22Rv1 (cell line): Measurements from ENCODE around the gene ARSK.

ENCODE experiments used
- ZFX ChIP-seq: fragments of 450-650 bp; IDR thresholded peaks from 2 replicates; pipeline ENCODE4 v1.6.1; 2017; ENCODE audit warnings: antibody characterized with exemption, borderline replicate concordance
- TF ChIP-seq, protein P1 (sequence below): fragments of 450-650 bp; IDR thresholded peaks from 2 replicates; pipeline ENCODE4 v1.5.1; 2017; ENCODE audit warnings: mild to moderate bottlenecking

DNA sequence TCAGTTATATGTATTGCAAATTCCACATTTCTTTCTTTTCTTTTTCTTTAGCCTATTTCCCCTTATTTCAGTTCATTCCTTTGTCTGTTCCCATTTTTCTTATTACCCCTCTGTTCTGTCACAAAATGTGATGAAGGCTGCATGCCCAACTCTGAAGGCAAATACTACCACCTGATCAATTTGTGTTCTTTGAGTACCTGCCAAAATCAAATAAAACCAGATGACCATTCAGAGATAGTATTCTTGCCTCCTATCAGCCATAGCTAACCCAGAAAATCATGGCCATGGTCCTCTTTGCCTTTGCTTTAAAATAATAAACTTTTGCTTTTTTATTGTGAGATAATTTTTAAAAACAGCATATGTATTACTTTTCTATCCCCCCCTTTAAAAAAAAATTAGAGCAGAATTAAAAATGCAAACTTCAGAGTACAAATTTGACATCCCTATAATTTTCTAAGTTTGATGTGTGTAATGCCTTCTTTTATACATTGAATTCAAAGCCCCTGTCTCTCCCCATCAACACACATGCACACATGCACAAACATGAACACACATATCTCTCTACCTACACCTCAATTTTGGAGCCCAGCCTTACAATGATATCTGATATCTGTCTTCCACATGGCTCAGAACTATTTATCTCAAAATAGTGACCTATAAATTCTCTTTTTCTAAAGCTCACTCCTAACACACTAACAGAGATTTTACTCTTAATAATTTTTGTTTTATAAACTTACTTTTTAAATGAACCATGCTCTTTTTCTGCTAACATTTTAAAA lies 95.1 kb downstream of the ARSK start:
- TF ChIP-seq, protein P1, sequence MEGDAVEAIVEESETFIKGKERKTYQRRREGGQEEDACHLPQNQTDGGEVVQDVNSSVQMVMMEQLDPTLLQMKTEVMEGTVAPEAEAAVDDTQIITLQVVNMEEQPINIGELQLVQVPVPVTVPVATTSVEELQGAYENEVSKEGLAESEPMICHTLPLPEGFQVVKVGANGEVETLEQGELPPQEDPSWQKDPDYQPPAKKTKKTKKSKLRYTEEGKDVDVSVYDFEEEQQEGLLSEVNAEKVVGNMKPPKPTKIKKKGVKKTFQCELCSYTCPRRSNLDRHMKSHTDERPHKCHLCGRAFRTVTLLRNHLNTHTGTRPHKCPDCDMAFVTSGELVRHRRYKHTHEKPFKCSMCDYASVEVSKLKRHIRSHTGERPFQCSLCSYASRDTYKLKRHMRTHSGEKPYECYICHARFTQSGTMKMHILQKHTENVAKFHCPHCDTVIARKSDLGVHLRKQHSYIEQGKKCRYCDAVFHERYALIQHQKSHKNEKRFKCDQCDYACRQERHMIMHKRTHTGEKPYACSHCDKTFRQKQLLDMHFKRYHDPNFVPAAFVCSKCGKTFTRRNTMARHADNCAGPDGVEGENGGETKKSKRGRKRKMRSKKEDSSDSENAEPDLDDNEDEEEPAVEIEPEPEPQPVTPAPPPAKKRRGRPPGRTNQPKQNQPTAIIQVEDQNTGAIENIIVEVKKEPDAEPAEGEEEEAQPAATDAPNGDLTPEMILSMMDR, result no peak
- TF ChIP-seq ZFX, result no peak
